ENCODE results near the gene ADAMTS2. TPM values are rescaled to one million over a fixed set of nuclear protein-coding genes. Genes with fewer than 3 reads are reported as not detected.

Gene ADAMTS2
- total and polyA plus RNA-seq, 2 experiments from 2014 or later, result 62.0 to 132 TPM

GRCh38 chr5:179124853-179125788 is 220.1 kb downstream of the ADAMTS2 start:
- H3K9me3 ChIP-seq (ENCODE audit: low read depth), result no peaks in the 10 kb centered on the region

DNA sequence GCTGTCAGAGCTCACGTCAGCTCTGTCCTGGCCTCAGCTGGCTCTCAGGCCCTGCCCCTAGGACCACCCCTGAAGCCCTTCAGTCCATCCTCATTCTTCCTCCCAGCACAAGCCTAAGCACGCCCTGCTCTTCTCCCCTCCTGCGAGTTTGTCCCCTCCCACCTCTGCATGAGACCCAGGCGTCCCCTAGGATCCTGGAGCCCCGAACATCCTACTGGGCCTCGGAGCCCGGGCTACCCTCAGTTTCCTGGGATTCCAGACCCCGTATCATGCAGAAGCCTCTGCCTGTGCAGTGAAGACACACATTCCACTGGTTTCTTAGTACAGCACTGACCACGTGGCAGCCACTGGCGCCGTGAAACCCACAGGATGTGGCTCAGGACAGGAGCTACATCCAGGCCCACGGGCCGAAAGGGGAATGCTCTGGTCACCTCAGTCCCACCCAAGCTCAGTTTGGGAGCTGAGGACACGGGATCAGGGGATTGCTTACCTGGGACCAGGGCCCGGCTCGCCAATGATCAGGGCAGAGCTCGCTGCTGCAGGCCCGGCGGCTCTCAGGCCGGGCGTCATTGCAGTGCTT is 220.9 kb downstream of the ADAMTS2 start:
- Histone ChIP-seq H2AFZ (no peak overlapping the region), H3F3A (ENCODE audit: insufficient read depth) (no peaks in the 10 kb centered on the region), H3K79me2 (ENCODE audit: insufficient read depth) (no peaks in the 10 kb centered on the region), H3K9me2 (ENCODE audit: insufficient read depth) (no peaks in the 10 kb centered on the region), H4K20me1 (ENCODE audit: insufficient read depth) (no peaks in the 10 kb centered on the region), H3K9me3 (ENCODE audit: low read depth) (no peaks in the 10 kb centered on the region), H3K36me3 (ENCODE audit: low read depth) (no peaks in the 10 kb centered on the region), H3K4me2 (ENCODE audit: unreplicated experiment) (no peak overlapping the region), H3K27me3 (replicated peaks; ENCODE audit: insufficient read depth) (no peaks in the 10 kb centered on the region), H3K4me3 (no peak overlapping the region), H3K4me1 (ENCODE audit: insufficient read depth) (no peaks in the 10 kb centered on the region), H3K9ac (no peak overlapping the region), H3K27ac (no peak overlapping the region)
- in situ Hi-C loops (cut with MboI), result no loop called here
- no peak for DNase-seq
- TF ChIP-seq EZH2 (IDR thresholded peaks at IDR 0.05; ENCODE audit: insufficient read depth, poor library complexity, severe bottlenecking) (no peak), EZH2phosphoT487 (IDR thresholded peaks at IDR 0.05; ENCODE audit: insufficient read depth, low read depth) (no peak)
- 96 to 97% methylated on average over 20 to 21 of the region's 21 CpGs for WGBS, 2 experiments (ENCODE audit: low coverage in 1 of 2, low lambda C conversion rate in 2 of 2, missing lambda C conversion rate in 2 of 2)

More at GRCh38 chr5:179124853-179125788, 220.1 kb downstream of the ADAMTS2 start:
- Histone ChIP-seq H3K27ac (no peak overlapping the region), H3K79me2 (ENCODE audit: insufficient read depth) (no peaks in the 10 kb centered on the region), H3K9ac (no peak overlapping the region), H3K4me1 (ENCODE audit: insufficient read depth) (no peaks in the 10 kb centered on the region), H3K9me2 (ENCODE audit: insufficient read depth) (no peaks in the 10 kb centered on the region), H4K20me1 (ENCODE audit: insufficient read depth) (no peaks in the 10 kb centered on the region), H3K4me3 (no peak overlapping the region), H3K27me3 (replicated peaks; ENCODE audit: insufficient read depth) (no peaks in the 10 kb centered on the region), H2AFZ (no peak overlapping the region), H3K36me3 (ENCODE audit: low read depth) (no peaks in the 10 kb centered on the region), H3K4me2 (ENCODE audit: unreplicated experiment) (no peak overlapping the region), H3F3A (ENCODE audit: insufficient read depth) (no peaks in the 10 kb centered on the region)
- no peak for DNase-seq
- in situ Hi-C loops (cut with MboI), result no loop called here
- WGBS, 2 experiments (ENCODE audit: low coverage in 1 of 2, low lambda C conversion rate in 2 of 2, missing lambda C conversion rate in 2 of 2), result 98% methylated on average over 41 to 43 of the region's 43 CpGs
- TF ChIP-seq EZH2phosphoT487 (IDR thresholded peaks at IDR 0.05; ENCODE audit: insufficient read depth, low read depth) (no peak), EZH2 (IDR thresholded peaks at IDR 0.05; ENCODE audit: insufficient read depth, poor library complexity, severe bottlenecking) (no peak)

DNA sequence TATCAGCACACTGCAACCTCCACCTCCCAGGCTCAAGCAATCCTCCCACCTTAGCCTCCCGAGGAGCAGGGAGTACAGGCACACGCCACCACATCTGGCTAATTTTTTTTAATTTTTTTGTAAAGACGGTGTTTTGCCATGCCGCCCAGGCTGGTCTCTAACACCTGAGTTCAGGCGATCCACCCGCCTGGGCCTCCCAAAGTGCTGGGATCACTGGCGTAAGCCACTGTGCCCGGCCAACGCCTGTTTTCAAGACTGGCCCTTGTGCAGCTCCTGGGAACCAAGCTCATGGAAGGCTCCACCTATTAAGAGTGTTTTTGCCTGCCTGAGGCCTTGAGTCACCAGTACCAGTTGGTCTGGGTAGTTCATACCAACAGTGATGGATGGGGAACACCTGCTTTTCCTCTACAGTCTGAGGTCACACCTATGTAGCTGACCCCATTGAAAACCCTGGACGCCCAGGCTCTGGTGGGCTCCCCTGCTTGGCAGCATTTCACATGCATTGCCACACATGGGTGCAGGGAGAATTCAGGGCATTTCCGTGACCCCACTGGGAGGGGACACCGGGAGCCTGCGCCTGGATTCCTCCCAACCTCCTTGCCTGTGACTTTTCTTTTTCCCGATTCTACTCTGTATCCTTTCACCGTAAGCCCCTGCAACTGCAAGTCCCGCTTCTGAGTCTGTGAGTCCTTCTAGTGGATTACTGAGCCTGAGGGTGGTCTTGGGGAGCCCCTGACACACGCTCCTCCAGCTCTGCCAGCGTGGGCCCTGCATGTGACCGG is 221.6 kb downstream of the ADAMTS2 start:
- Histone ChIP-seq H3K4me1 (ENCODE audit: insufficient read depth) (no peaks in the 10 kb centered on the region), H3K79me2 (ENCODE audit: insufficient read depth) (no peaks in the 10 kb centered on the region), H3K9ac (no peak overlapping the region), H3K36me3 (ENCODE audit: low read depth) (no peaks in the 10 kb centered on the region), H3K9me3 (ENCODE audit: low read depth) (no peaks in the 10 kb centered on the region), H3K9me2 (ENCODE audit: insufficient read depth) (no peaks in the 10 kb centered on the region), H3K4me2 (ENCODE audit: unreplicated experiment) (no peak overlapping the region), H3F3A (ENCODE audit: insufficient read depth) (no peaks in the 10 kb centered on the region), H3K4me3 (no peak overlapping the region), H3K27ac (no peak overlapping the region), H4K20me1 (ENCODE audit: insufficient read depth) (no peaks in the 10 kb centered on the region), H2AFZ (no peak overlapping the region), H3K27me3 (replicated peaks; ENCODE audit: insufficient read depth) (no peaks in the 10 kb centered on the region)
- WGBS, 2 experiments (ENCODE audit: low coverage in 1 of 2, low lambda C conversion rate in 2 of 2, missing lambda C conversion rate in 2 of 2), result 94 to 96% methylated on average over 18 to 19 of the region's 19 CpGs
- in situ Hi-C loops (cut with MboI), result no loop called here
- TF ChIP-seq EZH2 (IDR thresholded peaks at IDR 0.05; ENCODE audit: insufficient read depth, poor library complexity, severe bottlenecking), result no peak
- no peak for TF ChIP-seq EZH2phosphoT487 (IDR thresholded peaks at IDR 0.05; ENCODE audit: insufficient read depth, low read depth)
- no peak for DNase-seq

- no peaks in the 10 kb centered on the region for H3K4me1 ChIP-seq (ENCODE audit: insufficient read depth)
- no peaks in the 10 kb centered on the region for H3K27me3 ChIP-seq (replicated peaks; ENCODE audit: insufficient read depth)
- in situ Hi-C loops (cut with MboI), result no loop called here
- no peak overlapping the region for H3K4me3 ChIP-seq
- H2AFZ ChIP-seq, result no peak overlapping the region
- no peaks in the 10 kb centered on the region for H4K20me1 ChIP-seq (ENCODE audit: insufficient read depth)
- H3F3A ChIP-seq (ENCODE audit: insufficient read depth), result no peaks in the 10 kb centered on the region
- no peaks in the 10 kb centered on the region for H3K36me3 ChIP-seq (ENCODE audit: low read depth)
- H3K9me2 ChIP-seq (ENCODE audit: insufficient read depth), result no peaks in the 10 kb centered on the region
- H3K79me2 ChIP-seq (ENCODE audit: insufficient read depth), result no peaks in the 10 kb centered on the region
- no peak for TF ChIP-seq EZH2phosphoT487 (IDR thresholded peaks at IDR 0.05; ENCODE audit: insufficient read depth, low read depth)
- no peak for TF ChIP-seq EZH2 (IDR thresholded peaks at IDR 0.05; ENCODE audit: insufficient read depth, poor library complexity, severe bottlenecking)
- H3K27ac ChIP-seq, result no peak overlapping the region
- H3K4me2 ChIP-seq (ENCODE audit: unreplicated experiment), result no peak overlapping the region
- no peak overlapping the region for H3K9ac ChIP-seq
- no peak for DNase-seq
- WGBS, 2 experiments (ENCODE audit: low coverage in 1 of 2, low lambda C conversion rate in 2 of 2, missing lambda C conversion rate in 2 of 2), result 92 to 100% methylated on average over 2 of the region's 2 CpGs
- H3K9me3 ChIP-seq (ENCODE audit: low read depth), result no peaks in the 10 kb centered on the region
Observed at GRCh38 chr5:179123109-179123426, 222.2 kb downstream of the ADAMTS2 start.
